CD8-positive, alpha-beta memory T cell (primary cell): ENCODE measurements around the gene MAN2C1. TPM values are rescaled to one million over a fixed set of nuclear protein-coding genes. Genes with fewer than 3 reads are reported as not detected.
A peak's percentile ranks its signal among the peaks of the same experiment; 100 is the strongest.

Experiments used
- CTCF ChIA-PET: fragments of 350-600 bp; sonication (Branson Sonifier 250); formaldehyde crosslinking; loops from one replicate; lab custom pipeline; 2021; ENCODE audit warnings: antibody characterized with exemption; lab: Charles Lee
- POLR2A ChIA-PET: fragments of 350-600 bp; sonication (Branson Sonifier 250); formaldehyde crosslinking; loops from one replicate; lab custom pipeline; 2021; ENCODE audit warnings: antibody characterized with exemption; lab: Charles Lee
- DNase-seq, 5 donors: peaks; one replicate each; pipeline versions ENCODE4 v3.0.0 to v3.0.0-alpha.2; 2020 to 2022; ENCODE audit warnings: mixed read lengths in 1 of 5
- H3K27ac ChIP-seq: one replicate; pipeline ENCODE4 v1.7.0; 2013; ENCODE audit warnings: low read depth, mild to moderate bottlenecking, low read length, moderate library complexity
- H3K27me3 ChIP-seq: 2 replicates; pipeline ENCODE4 v1.7.0; 2013; ENCODE audit warnings: low read length, mild to moderate bottlenecking; ENCODE audit not compliant: insufficient read depth, poor library complexity, severe bottlenecking
- H3K36me3 ChIP-seq: 2 replicates; pipeline ENCODE4 v1.7.0; 2013; ENCODE audit warnings: mild to moderate bottlenecking, low read length, moderate library complexity; ENCODE audit not compliant: insufficient read depth
- H3K4me1 ChIP-seq: 2 replicates; pipeline ENCODE4 v1.7.0; 2013; ENCODE audit warnings: mild to moderate bottlenecking, low read length, moderate library complexity; ENCODE audit not compliant: insufficient read depth
- H3K4me3 ChIP-seq: 2 replicates; pipeline ENCODE4 v1.7.0; 2013; ENCODE audit warnings: mild to moderate bottlenecking, low read length
- H3K9me3 ChIP-seq: 2 replicates; pipeline ENCODE4 v1.7.0; 2013; ENCODE audit warnings: mild to moderate bottlenecking, low read length
- H3K27ac Mint-ChIP-seq, 8 donors: one replicate each; pipeline ENCODE4 v1.8.0; 2020 to 2021; ENCODE audit warnings: mixed read lengths in 8 of 8, mild to moderate bottlenecking in 6 of 8, inconsistent platforms in 3 of 8, moderate library complexity in 3 of 8
- H3K27me3 Mint-ChIP-seq, 2 donors: one replicate each; pipeline ENCODE4 v1.8.0; 2020 to 2021; ENCODE audit warnings: mixed read lengths in 2 of 2, mild to moderate bottlenecking in 1 of 2, moderate library complexity in 1 of 2
- H3K36me3 Mint-ChIP-seq, 3 donors: one replicate each; pipeline ENCODE4 v1.8.0; 2020 to 2021; ENCODE audit warnings: mixed read lengths in 3 of 3, inconsistent platforms in 1 of 3, mild to moderate bottlenecking in 1 of 3
- H3K4me1 Mint-ChIP-seq, 3 donors: one replicate each; pipeline ENCODE4 v1.8.0; 2020 to 2021; ENCODE audit warnings: mixed read lengths in 3 of 3, inconsistent platforms in 1 of 3, mild to moderate bottlenecking in 1 of 3
- H3K4me3 Mint-ChIP-seq, 7 donors: one replicate each; pipeline ENCODE4 v1.8.0; 2020 to 2021; ENCODE audit warnings: mixed read lengths in 7 of 7, mild to moderate bottlenecking in 6 of 7, moderate library complexity in 4 of 7, inconsistent platforms in 2 of 7
- H3K9me3 Mint-ChIP-seq, 5 donors: one replicate each; pipeline ENCODE4 v1.8.0; 2020 to 2022; ENCODE audit warnings: mixed read lengths in 5 of 5, mild to moderate bottlenecking in 3 of 5, moderate library complexity in 2 of 5, inconsistent platforms in 1 of 5
- polyA plus RNA-seq: library from polyadenylated mRNA; unstranded; fragments of 300-500 nt; fragmentation: Illumina TruSeq; gene quantifications from one replicate; pipeline ENCODE4 v1.2.3, GENCODE V29; 2021
- total RNA-seq, 2 experiments: library from RNA; stranded (reverse); gene quantifications; one replicate each; pipeline ENCODE4 v1.2.3, GENCODE V29; 2021

MAN2C1 gene
- total and polyA plus RNA-seq, 3 experiments from 2014 or later, result 32.0 to 133 (median 127) TPM

DNA sequence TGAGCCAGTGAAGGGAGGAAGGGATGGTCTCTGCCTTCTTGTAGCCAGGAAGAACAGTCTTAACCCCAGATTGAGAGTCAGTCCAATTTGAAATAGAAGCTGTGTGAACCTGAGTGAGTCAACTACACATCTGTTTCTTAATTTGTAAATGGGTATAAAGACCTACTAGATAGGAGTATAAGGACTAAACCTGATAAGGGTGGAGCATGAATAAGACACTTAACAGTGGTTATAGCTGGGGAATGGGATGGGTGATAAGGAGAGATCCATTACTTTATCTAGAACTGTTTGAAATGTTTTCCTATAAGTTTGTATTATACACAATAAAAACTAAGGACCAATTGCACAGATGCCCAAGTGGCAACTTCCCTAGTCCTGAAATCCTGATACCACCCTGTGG lies 1.4 kb downstream of the MAN2C1 start:
- Histone ChIP-seq H3K27me3 (no peaks in the 10 kb centered on the region), H3K27ac (peak overlapping the region; percentile 97), H3K36me3 (peaks cover 44% of the 10 kb centered on the region), H3K4me1 (peaks cover 16% of the 10 kb centered on the region), H3K4me3 (no peak overlapping the region), H3K9me3 (no peaks in the 10 kb centered on the region)
- H3K36me3 Mint-ChIP-seq, result peaks cover 4 to 64% (median 4%) of the 10 kb centered on the region in 3 donors
- H3K4me3 Mint-ChIP-seq, result peak overlapping the region; percentile 83 to 97 (median 91)
- peak overlapping the region; percentile 93 to 99 (median 96) for H3K27ac Mint-ChIP-seq
- POLR2A ChIA-PET, result interaction anchor here (2.2 to 4.5 kb wide), 4 partner anchors 13 to 273 kb away, joined by 9 to 106 read pairs (median 46); partner anchors contain the start of genes IMP3, NEIL1 and SIN3A
- peaks cover 24 to 28% (median 25%) of the 10 kb centered on the region in 3 donors for H3K4me1 Mint-ChIP-seq
- H3K27me3 Mint-ChIP-seq, result no peaks in the 10 kb centered on the region
- H3K9me3 Mint-ChIP-seq, result no peaks in the 10 kb centered on the region
- CTCF ChIA-PET, result interaction anchor here (0.9 to 4.5 kb wide), 17 partner anchors 9 to 317 kb away, joined by 3 to 52 read pairs (median 7); partner anchors contain the start of genes IMP3, NEIL1, SIN3A and SNX33
- DNase-seq, result no peak

DNA sequence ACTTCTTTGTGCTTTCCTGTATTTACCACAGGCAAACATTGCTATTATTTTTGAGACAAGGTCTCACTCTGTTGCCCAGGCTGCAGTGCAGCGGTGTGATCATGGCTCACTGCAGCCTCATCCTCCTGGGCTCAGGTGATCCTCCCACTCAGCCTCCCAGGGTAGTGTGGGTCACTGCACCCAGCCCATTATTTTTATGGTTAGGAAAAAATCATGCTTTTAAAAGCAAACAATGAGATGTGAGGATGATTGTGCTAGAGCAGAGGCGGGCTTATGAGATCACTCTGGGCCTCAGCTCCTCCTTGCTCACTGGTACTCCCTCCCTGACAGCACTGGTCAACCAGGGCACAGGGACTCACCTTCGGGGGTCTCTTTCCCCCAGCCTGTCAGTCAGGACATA lies 2.2 kb downstream of the MAN2C1 start:
- H3K4me1 ChIP-seq, result peaks cover 16% of the 10 kb centered on the region
- Mint-ChIP-seq H3K4me1 (peaks cover 24 to 28% (median 25%) of the 10 kb centered on the region in 3 donors), H3K36me3 (peaks cover 4 to 60% (median 4%) of the 10 kb centered on the region in 3 donors), H3K9me3 (no peaks in the 10 kb centered on the region), H3K27ac (peak overlapping the region in 3 of 8 donors; percentile 76 to 99 (median 94)), H3K4me3 (peak overlapping the region in 1 of 7 donors; percentile 97), H3K27me3 (no peaks in the 10 kb centered on the region)
- ChIA-PET POLR2A (interaction anchor here (0.7 to 4.5 kb wide), 2 partner anchors 19 to 87 kb away, joined by 3 to 106 read pairs; partner anchors contain the start of genes NEIL1 and SIN3A), CTCF (interaction anchor here (4.3 to 4.5 kb wide), 2 partner anchors 13 to 275 kb away, joined by 35 to 39 read pairs; partner anchors contain the start of gene IMP3)
- H3K9me3 ChIP-seq, result no peaks in the 10 kb centered on the region
- H3K27me3 ChIP-seq, result no peaks in the 10 kb centered on the region
- no peak overlapping the region for H3K4me3 ChIP-seq
- DNase-seq, result no peak
- no peak overlapping the region for H3K27ac ChIP-seq
- H3K36me3 ChIP-seq, result peaks cover 35% of the 10 kb centered on the region

DNA sequence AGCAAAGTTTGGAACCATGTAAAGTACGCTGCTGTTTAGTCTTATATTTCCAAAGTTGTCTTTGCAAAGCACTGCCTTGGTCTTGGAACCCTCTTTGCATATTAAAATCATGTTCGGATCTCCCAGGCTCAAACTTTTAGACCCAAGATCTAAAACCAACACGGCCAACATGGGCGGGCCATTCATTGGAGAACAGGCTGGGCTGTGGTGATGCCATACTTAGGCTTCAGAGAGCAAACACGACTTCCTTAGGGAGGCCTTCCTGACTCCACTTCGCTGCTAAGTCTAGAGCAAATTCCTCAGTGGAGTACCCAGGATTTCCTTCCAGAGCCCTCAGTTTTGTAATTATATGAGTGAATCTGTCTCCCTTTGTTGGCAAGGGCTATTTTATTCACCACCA lies 3.5 kb downstream of the MAN2C1 start:
- Mint-ChIP-seq H3K4me1 (peaks cover 25 to 27% (median 26%) of the 10 kb centered on the region in 3 donors), H3K27me3 (no peaks in the 10 kb centered on the region), H3K4me3 (peak overlapping the region in 1 of 7 donors; percentile 24), H3K36me3 (peaks cover 2 to 64% (median 4%) of the 10 kb centered on the region in 3 donors), H3K9me3 (no peaks in the 10 kb centered on the region), H3K27ac (peak overlapping the region in 3 of 8 donors; percentile 39 to 74 (median 65))
- H3K4me3 ChIP-seq, result no peak overlapping the region
- ChIA-PET POLR2A (no interaction called here), CTCF (interaction anchor here (4.3 kb wide), 1 partner anchor 12 kb away, joined by 35 read pairs; no protein-coding TSS in a partner anchor)
- no peak for DNase-seq
- no peaks in the 10 kb centered on the region for H3K27me3 ChIP-seq
- no peak overlapping the region for H3K27ac ChIP-seq
- H3K9me3 ChIP-seq, result no peaks in the 10 kb centered on the region
- peaks cover 33% of the 10 kb centered on the region for H3K36me3 ChIP-seq
- peaks cover 16% of the 10 kb centered on the region for H3K4me1 ChIP-seq

DNA sequence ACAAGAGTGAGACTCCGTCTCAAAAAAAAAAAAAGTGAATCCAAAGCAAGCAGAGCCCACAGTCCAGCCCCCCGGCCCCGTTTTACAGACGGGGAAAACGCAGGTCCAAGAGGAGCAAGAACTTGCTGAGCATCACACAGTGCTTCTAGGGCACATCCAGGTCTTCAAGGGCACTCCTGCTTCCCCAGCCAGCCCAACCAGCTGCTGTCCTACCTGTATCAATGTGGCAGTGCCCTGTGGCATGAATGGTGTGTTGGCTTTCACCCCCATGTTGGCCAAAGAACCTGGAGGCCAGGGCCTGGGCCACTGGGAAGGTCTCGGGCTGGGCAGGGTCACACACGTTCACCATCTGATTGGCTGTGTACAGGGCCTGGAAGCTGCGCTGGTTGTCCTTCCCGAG lies 4.6 kb downstream of the MAN2C1 start:
- no peak overlapping the region for H3K4me3 ChIP-seq
- H3K4me3 Mint-ChIP-seq, result no peak overlapping the region
- H3K27ac Mint-ChIP-seq, result peak overlapping the region in 2 of 8 donors; percentile 14 to 36
- CTCF ChIA-PET, result no interaction called here
- POLR2A ChIA-PET, result no interaction called here
- H3K27me3 ChIP-seq, result no peaks in the 10 kb centered on the region
- no peak overlapping the region for H3K27ac ChIP-seq
- H3K4me1 ChIP-seq, result peaks cover 10% of the 10 kb centered on the region
- H3K36me3 Mint-ChIP-seq, result peaks cover 2 to 71% (median 4%) of the 10 kb centered on the region in 3 donors
- H3K4me1 Mint-ChIP-seq, result peaks cover 14 to 17% (median 15%) of the 10 kb centered on the region in 3 donors
- peaks cover 33% of the 10 kb centered on the region for H3K36me3 ChIP-seq
- H3K27me3 Mint-ChIP-seq, result no peaks in the 10 kb centered on the region
- no peaks in the 10 kb centered on the region for H3K9me3 Mint-ChIP-seq
- DNase-seq, result no peak
- no peaks in the 10 kb centered on the region for H3K9me3 ChIP-seq

DNA sequence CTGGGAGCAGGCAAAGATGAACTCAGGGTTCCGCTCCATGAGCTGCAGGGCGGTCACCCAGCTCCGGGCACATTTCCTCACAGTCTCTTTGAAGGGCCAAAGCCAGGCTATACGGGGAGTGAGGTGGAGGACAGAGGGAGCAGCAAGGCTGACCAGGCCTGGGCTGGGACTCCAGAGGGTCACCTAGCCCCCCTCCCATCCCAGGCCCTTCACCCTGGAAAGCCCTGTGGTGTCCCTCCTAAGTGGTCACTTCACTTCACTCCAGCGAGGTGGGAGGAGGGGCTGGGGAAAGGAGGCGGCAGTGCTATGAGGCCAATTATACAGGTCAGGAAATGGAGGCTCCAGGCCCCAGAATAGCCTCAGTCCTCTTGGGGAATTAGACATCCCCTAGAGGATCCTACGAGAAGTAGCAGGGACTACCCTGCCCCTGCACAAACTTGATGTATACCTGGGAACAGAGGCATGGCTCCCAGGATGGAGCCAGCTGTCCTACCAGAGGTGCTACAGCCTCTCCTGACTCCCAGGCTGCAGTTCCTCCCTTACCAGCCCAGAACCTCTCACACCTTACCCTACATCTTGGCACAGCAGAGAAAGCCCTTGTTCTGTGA lies 5.7 kb downstream of the MAN2C1 start:
- Histone ChIP-seq H3K9me3 (no peaks in the 10 kb centered on the region), H3K27ac (no peak overlapping the region), H3K36me3 (peaks cover 33% of the 10 kb centered on the region), H3K27me3 (no peaks in the 10 kb centered on the region), H3K4me3 (no peak overlapping the region), H3K4me1 (peaks cover 7% of the 10 kb centered on the region)
- ChIA-PET POLR2A (no interaction called here), CTCF (no interaction called here)
- Mint-ChIP-seq H3K27ac (peak overlapping the region in 5 of 8 donors; percentile 45 to 61 (median 54)), H3K36me3 (peaks cover 2 to 74% (median 4%) of the 10 kb centered on the region in 3 donors), H3K4me1 (peaks cover 11 to 13% (median 12%) of the 10 kb centered on the region in 3 donors), H3K9me3 (no peaks in the 10 kb centered on the region), H3K27me3 (no peaks in the 10 kb centered on the region), H3K4me3 (no peak overlapping the region)
- no peak for DNase-seq

DNA sequence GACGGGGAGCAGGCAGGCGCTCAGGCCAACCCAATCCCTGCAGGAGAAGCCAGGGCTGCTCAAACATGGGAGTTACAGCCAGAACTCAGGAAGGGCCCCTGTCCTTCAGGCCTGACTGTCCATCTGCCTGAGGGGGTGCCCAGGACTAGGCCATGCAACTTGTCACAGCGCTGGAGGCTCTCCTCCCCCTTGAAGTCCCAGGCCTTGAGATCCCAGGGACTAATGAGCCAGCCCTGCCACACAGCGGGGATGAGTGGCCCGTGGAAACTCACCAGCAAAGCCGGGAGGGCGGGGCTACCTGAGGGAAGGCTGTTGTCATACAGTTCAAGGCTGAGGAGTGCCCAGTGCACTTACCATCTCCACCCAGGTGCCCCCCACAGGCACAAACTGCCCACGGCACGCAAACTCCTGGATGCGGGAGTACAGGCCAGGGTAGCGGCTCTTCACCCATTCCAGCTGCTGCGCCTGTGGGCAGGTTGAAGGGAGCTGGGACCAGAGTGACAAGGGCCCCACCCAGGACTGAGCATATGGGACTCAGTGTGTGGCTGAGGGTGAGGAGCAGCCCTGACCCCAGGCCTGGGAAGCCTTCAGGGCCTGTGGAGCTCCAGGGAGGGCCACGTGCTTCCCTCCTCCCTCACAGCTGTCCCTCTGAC lies 6.3 kb downstream of the MAN2C1 start:
- peak overlapping the region in 2 of 8 donors; percentile 57 to 61 for H3K27ac Mint-ChIP-seq
- ChIA-PET CTCF (no interaction called here), POLR2A (no interaction called here)
- peaks cover 2 to 72% (median 4%) of the 10 kb centered on the region in 3 donors for H3K36me3 Mint-ChIP-seq
- Histone ChIP-seq H3K27ac (no peak overlapping the region), H3K27me3 (no peaks in the 10 kb centered on the region), H3K36me3 (peaks cover 33% of the 10 kb centered on the region), H3K4me1 (peaks cover under 1% of the 10 kb centered on the region), H3K9me3 (no peaks in the 10 kb centered on the region), H3K4me3 (no peak overlapping the region)
- DNase-seq, result no peak
- peaks cover 5 to 10% (median 5%) of the 10 kb centered on the region in 3 donors for H3K4me1 Mint-ChIP-seq
- H3K4me3 Mint-ChIP-seq, result no peak overlapping the region
- no peaks in the 10 kb centered on the region for H3K27me3 Mint-ChIP-seq
- no peaks in the 10 kb centered on the region for H3K9me3 Mint-ChIP-seq

DNA sequence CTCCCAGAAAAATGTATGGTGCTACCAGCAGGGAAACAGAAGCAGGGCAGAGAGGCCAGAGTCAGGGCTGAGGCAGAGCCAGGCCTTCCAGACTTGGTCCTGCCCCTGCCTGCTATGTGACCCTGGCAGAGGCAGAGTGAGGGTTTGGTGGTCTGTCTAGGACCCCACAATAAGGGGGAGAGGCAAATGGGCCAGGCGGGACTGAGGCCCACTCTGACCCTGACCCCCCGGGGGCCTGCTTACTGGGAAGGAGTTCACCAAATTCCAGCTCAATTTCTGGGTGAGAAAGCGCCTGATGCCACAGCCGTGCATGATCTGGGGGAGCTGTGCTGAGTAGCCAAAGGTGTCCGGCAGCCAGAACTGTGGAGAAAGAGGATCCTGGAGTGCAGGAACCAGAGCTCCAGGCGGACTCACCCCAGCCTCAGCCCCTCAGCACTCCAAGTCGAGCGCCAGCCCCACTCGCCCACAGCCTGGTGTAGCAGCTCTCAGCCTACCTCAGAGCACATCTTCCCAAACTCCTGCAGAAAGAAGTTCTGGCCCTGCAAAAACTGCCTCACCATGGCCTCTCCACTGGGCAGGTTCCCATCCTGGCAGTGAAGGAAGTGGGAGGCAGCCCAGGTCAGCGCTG lies 6.9 kb downstream of the MAN2C1 start:
- POLR2A ChIA-PET, result no interaction called here
- no peak for DNase-seq

More for the DNA sequence above, 6.9 kb downstream of the MAN2C1 start:
- Histone ChIP-seq H3K27ac (no peak overlapping the region), H3K36me3 (peaks cover 27% of the 10 kb centered on the region), H3K27me3 (no peaks in the 10 kb centered on the region), H3K9me3 (no peaks in the 10 kb centered on the region), H3K4me1 (no peaks in the 10 kb centered on the region), H3K4me3 (no peak overlapping the region)
- peak overlapping the region in 1 of 8 donors; percentile 72 for H3K27ac Mint-ChIP-seq
- CTCF ChIA-PET, result no interaction called here
- H3K27me3 Mint-ChIP-seq, result no peaks in the 10 kb centered on the region
- H3K36me3 Mint-ChIP-seq, result peaks cover 2 to 72% (median 4%) of the 10 kb centered on the region in 3 donors
- H3K4me1 Mint-ChIP-seq, result peaks cover 0 to 6% (median 0%) of the 10 kb centered on the region in 3 donors
- no peaks in the 10 kb centered on the region for H3K9me3 Mint-ChIP-seq
- no peak overlapping the region for H3K4me3 Mint-ChIP-seq
